Naive thymus-derived CD4-positive, alpha-beta T cell (primary cell): ENCODE data around the gene CCRL2. TPM values are rescaled to one million over a fixed set of nuclear protein-coding genes. Genes with fewer than 3 reads are reported as not detected.

ENCODE experiments used
- ATAC-seq: fragments of 150-1000 bp; cut with Tn5 transposase; 2 replicates; pipeline ENCODE4 v1.10.0; 2021; ENCODE audit warnings: mild to moderate bottlenecking, moderate library complexity
- CTCF ChIA-PET: fragments of 350-600 bp; sonication (Branson Sonifier 250); formaldehyde crosslinking; loops from one replicate; lab custom pipeline; 2021; ENCODE audit warnings: antibody characterized with exemption; lab: Charles Lee
- POLR2A ChIA-PET: fragments of 350-600 bp; sonication (Branson Sonifier 250); formaldehyde crosslinking; loops from one replicate; lab custom pipeline; 2021; ENCODE audit warnings: antibody characterized with exemption, inconsistent platforms; lab: Charles Lee
- DNase-seq, 9 donors: peaks; one replicate each; pipeline versions ENCODE4 v3.0.0 to v3.0.0-alpha.2; 2020 to 2022; ENCODE audit warnings: mixed read lengths in 1 of 9
- H3K27ac ChIP-seq: one replicate; pipeline ENCODE4 v1.7.0; 2013; ENCODE audit warnings: mild to moderate bottlenecking, low read depth, low read length, moderate library complexity
- H3K27me3 ChIP-seq, 2 donors: one replicate each; pipeline ENCODE4 v1.7.0; 2013; ENCODE audit warnings: low read length in 2 of 2, mild to moderate bottlenecking in 2 of 2, moderate library complexity in 2 of 2; ENCODE audit not compliant: control insufficient read depth in 2 of 2, insufficient read depth in 2 of 2
- H3K36me3 ChIP-seq, 3 experiments: 1 replicate in 2 of 3; 2 replicates in 1 of 3; pipeline ENCODE4 v1.7.0; 2013; ENCODE audit warnings: low read length in 3 of 3, mild to moderate bottlenecking in 3 of 3, moderate library complexity in 1 of 3; ENCODE audit not compliant: insufficient read depth in 3 of 3, control insufficient read depth in 2 of 3
- H3K4me1 ChIP-seq, 2 donors: one replicate each; pipeline ENCODE4 v1.7.0; 2013; ENCODE audit warnings: low read length in 2 of 2, mild to moderate bottlenecking in 2 of 2, moderate library complexity in 1 of 2; ENCODE audit not compliant: control insufficient read depth in 2 of 2, insufficient read depth in 2 of 2
- H3K4me3 ChIP-seq: 2 replicates; pipeline ENCODE4 v1.7.0; 2013; ENCODE audit warnings: mild to moderate bottlenecking, low read length
- H3K9me3 ChIP-seq, 3 experiments: 1 replicate in 2 of 3; 2 replicates in 1 of 3; pipeline ENCODE4 v1.7.0; 2013; ENCODE audit warnings: low read length in 3 of 3; ENCODE audit not compliant: control insufficient read depth in 2 of 3
- H3K27ac Mint-ChIP-seq, 9 donors: one replicate each; pipeline ENCODE4 v1.8.0; 2020 to 2022; ENCODE audit warnings: mixed read lengths in 9 of 9, mild to moderate bottlenecking in 8 of 9, moderate library complexity in 5 of 9, inconsistent platforms in 2 of 9
- H3K27me3 Mint-ChIP-seq, 5 donors: one replicate each; pipeline ENCODE4 v1.8.0; 2021 to 2022; ENCODE audit warnings: mixed read lengths in 5 of 5, mild to moderate bottlenecking in 1 of 5
- H3K36me3 Mint-ChIP-seq, 5 donors: one replicate each; pipeline ENCODE4 v1.8.0; 2020 to 2022; ENCODE audit warnings: mixed read lengths in 5 of 5, mild to moderate bottlenecking in 3 of 5, inconsistent platforms in 1 of 5
- H3K4me1 Mint-ChIP-seq, 7 donors: one replicate each; pipeline ENCODE4 v1.8.0; 2020 to 2022; ENCODE audit warnings: mixed read lengths in 7 of 7, mild to moderate bottlenecking in 3 of 7, inconsistent platforms in 1 of 7
- H3K4me3 Mint-ChIP-seq, 10 donors: one replicate each; pipeline ENCODE4 v1.8.0; 2020 to 2022; ENCODE audit warnings: mild to moderate bottlenecking in 10 of 10, mixed read lengths in 10 of 10, moderate library complexity in 6 of 10, inconsistent platforms in 2 of 10
- H3K9me3 Mint-ChIP-seq, 11 donors: one replicate each; pipeline ENCODE4 v1.8.0; 2020 to 2022; ENCODE audit warnings: mixed read lengths in 11 of 11, mild to moderate bottlenecking in 4 of 11, inconsistent platforms in 1 of 11, moderate library complexity in 1 of 11
- intact Hi-C, 2 donors: fragments of 100-400 bp; cut with micrococcal nuclease; formaldehyde crosslinking; loops; one replicate each; pipeline ENCODE4 v1.15.1; 2023
- polyA plus RNA-seq, 2 donors: library from polyadenylated mRNA; unstranded; fragments of 300-500 nt; fragmentation: Illumina TruSeq; gene quantifications; one replicate each; pipeline ENCODE4 v1.2.3, GENCODE V29; 2021
- total RNA-seq, 6 experiments: library from RNA in 5 of 6; stranded (reverse) in 5 of 6; gene quantifications; 1 replicate in 5 of 6; 2 replicates in 1 of 6; pipeline ENCODE4 v1.2.3 and lab custom pipeline; 2021 to 2026

The CCRL2 gene
- total and polyA plus RNA-seq, 7 experiments from 2014 or later: 0.34 to 20.5 (median 1.3) TPM

DNA sequence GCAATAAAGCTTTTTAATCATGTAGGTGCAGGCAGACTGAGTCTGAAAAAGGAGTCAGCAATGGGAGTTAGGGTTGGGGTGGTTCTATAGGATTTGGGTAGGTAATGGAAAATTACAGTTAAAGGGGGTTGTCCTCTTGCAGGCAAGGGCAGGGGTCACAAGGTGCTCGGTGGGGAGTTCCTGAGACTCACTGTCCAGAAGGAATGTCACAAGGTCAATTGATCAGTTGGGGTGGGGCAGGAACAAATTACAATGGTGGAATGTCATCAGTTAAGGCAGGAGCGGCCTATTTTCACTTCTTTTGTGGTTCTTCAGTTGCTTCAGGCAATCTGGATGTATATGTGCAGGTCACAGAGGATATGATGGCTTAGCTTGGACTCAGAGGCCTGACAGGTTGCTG lies 14.0 kb upstream of the CCRL2 start:
- H3K4me3 Mint-ChIP-seq: no peak overlapping the region
- DNase-seq (no peak), ATAC-seq (no peak)
- Histone ChIP-seq H3K4me3 (no peak overlapping the region), H3K27me3 (no peaks in the 10 kb centered on the region), H3K27ac (no peak overlapping the region), H3K36me3 (no peaks in the 10 kb centered on the region), H3K9me3 (no peaks in the 10 kb centered on the region), H3K4me1 (no peaks in the 10 kb centered on the region)
- H3K36me3 Mint-ChIP-seq: peaks cover 0 to 2% (median 0%) of the 10 kb centered on the region in 5 donors
- ChIA-PET POLR2A (no interaction called here), CTCF (no interaction called here)
- no peak overlapping the region for H3K27ac Mint-ChIP-seq
- peaks cover 0 to 11% (median 0%) of the 10 kb centered on the region in 7 donors for H3K4me1 Mint-ChIP-seq
- H3K27me3 Mint-ChIP-seq: peaks cover 0 to 16% (median 0%) of the 10 kb centered on the region in 5 donors
- no peaks in the 10 kb centered on the region for H3K9me3 Mint-ChIP-seq
- intact Hi-C loops: no loop called here

DNA sequence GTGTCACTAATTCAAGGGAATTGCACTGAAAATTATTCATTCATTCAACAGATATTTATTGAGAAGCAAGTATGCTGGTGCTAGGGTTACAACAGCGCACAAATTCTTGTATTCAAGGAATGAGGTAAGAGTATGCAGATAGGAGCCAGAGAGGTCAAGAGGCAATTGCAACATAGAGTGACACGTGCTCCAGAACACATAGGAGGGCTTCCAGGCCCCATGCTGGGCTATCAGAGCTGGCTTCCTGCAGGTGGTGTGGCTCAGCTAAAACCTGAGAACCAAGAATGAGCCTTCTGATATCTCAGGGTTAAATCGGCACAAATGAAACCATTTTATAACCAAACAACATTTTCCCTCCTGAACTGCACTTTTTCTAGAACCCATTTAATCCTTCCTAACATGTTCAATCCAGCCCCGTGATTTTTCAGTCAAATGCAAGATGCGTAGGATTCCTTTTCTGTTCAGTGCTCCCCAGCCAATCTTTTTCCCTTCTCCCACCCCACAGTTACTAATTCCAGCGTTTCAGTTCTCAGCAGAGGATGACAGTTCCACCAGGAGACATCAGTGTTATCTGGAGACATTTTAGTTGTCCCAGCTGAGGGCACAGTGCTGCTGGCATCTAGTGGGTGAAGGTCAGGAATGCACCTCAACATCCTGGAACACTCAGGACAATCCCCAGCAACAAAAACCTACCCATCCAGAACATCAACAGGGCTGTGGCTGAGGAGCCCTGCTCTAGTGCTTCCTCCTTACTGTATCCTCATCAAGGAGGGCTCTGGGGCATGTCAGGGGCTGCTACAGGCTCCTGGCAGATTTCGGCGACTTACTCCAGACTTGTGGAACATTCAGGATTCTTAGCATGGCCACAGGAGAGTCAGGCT lies 13.3 kb upstream of the CCRL2 start:
- Histone ChIP-seq H3K36me3 (no peaks in the 10 kb centered on the region), H3K4me3 (no peak overlapping the region), H3K27ac (no peak overlapping the region), H3K4me1 (no peaks in the 10 kb centered on the region), H3K9me3 (no peaks in the 10 kb centered on the region), H3K27me3 (no peaks in the 10 kb centered on the region)
- peak; percentile 54 for ATAC-seq
- H3K4me3 Mint-ChIP-seq: no peak overlapping the region
- no peak for DNase-seq
- H3K27me3 Mint-ChIP-seq: peaks cover 0 to 16% (median 0%) of the 10 kb centered on the region in 5 donors
- peaks cover 0 to 11% (median 0%) of the 10 kb centered on the region in 7 donors for H3K4me1 Mint-ChIP-seq
- peaks cover 0 to 2% (median 0%) of the 10 kb centered on the region in 5 donors for H3K36me3 Mint-ChIP-seq
- intact Hi-C loops: no loop called here
- ChIA-PET POLR2A (no interaction called here), CTCF (no interaction called here)
- no peaks in the 10 kb centered on the region for H3K9me3 Mint-ChIP-seq
- H3K27ac Mint-ChIP-seq: peak overlapping the region in 1 of 9 donors; percentile 9

DNA sequence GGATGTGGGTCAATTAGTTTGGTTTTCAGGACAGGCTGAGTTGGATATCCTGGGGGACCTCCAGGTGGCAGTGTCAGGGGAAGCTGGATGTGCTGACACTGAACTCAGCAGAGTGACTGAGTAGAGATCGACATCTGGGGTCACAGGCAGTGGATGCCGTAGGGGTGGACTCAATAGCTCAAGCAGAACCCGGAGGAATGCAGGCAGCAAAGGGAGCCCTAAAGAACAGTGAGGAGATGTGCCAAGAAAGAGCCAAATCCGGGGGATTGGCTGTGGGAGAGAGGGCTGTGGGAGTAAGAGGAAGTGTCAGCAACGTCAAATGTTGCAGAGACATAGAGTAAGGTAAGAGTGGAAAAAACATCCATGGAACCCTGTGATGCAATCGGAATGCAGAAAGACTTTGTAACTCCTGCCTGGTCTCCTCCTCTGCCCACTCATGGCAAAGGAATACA lies 11.8 kb upstream of the CCRL2 start:
- no peak for ATAC-seq
- ChIA-PET POLR2A (no interaction called here), CTCF (no interaction called here)
- peaks cover 0 to 11% (median 0%) of the 10 kb centered on the region in 7 donors for H3K4me1 Mint-ChIP-seq
- peaks cover 0 to 2% (median 0%) of the 10 kb centered on the region in 5 donors for H3K36me3 Mint-ChIP-seq
- no peak overlapping the region for H3K27ac Mint-ChIP-seq
- Histone ChIP-seq H3K27me3 (no peaks in the 10 kb centered on the region), H3K36me3 (no peaks in the 10 kb centered on the region), H3K9me3 (no peaks in the 10 kb centered on the region), H3K27ac (no peak overlapping the region), H3K4me3 (no peak overlapping the region), H3K4me1 (no peaks in the 10 kb centered on the region)
- no peak for DNase-seq
- no peak overlapping the region for H3K4me3 Mint-ChIP-seq
- no peaks in the 10 kb centered on the region for H3K9me3 Mint-ChIP-seq
- intact Hi-C loops: no loop called here
- peaks cover 0 to 16% (median 0%) of the 10 kb centered on the region in 5 donors for H3K27me3 Mint-ChIP-seq

DNA sequence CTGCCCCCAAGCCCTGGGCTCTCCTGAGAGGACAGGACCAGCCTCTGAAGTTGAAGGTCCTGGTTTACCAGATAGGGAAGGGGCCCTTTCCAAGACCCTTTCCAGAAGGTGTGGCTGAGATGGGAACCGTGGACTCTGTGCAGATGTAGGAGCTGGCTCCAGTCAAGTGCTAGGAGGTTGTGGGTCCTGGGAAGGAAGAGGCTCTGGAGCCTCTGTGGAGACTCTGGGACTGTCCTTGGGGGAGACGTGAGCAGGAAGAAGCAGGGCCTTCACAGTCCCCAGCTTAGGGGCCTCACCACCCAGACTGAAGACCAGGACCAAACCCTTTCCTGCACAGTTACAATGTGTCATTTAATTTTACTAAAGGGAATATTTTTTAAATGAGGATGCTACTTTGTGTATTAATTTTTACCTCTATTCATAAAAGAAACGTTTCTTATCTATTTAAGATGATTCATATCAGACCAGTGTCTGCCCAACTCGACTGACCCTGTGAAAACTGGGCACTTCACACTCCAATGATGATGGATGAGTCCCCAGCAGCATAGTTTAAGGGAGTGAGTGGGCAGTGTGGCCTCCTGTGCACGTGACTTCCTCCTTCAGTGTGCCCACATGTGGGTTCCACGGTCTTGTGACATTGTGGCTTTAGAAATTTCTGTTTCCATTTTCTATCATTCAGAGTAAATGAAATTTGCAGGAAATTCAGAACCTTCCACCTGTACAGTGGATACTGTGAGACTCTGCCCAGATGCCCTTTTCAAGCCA lies 11.1 kb upstream of the CCRL2 start:
- no peaks in the 10 kb centered on the region for H3K27me3 ChIP-seq
- POLR2A ChIA-PET: no interaction called here
- H3K4me3 ChIP-seq: no peak overlapping the region
- no peaks in the 10 kb centered on the region for H3K9me3 ChIP-seq
- H3K4me3 Mint-ChIP-seq: no peak overlapping the region
- H3K36me3 ChIP-seq: no peaks in the 10 kb centered on the region
- DNase-seq: no peak
- H3K4me1 ChIP-seq: no peaks in the 10 kb centered on the region
- no peak overlapping the region for H3K27ac ChIP-seq
- ATAC-seq: peak; percentile 64
- H3K27ac Mint-ChIP-seq: no peak overlapping the region
- intact Hi-C loops: no loop called here
- peaks cover 0 to 11% (median 0%) of the 10 kb centered on the region in 7 donors for H3K4me1 Mint-ChIP-seq
- peaks cover 0 to 16% (median 0%) of the 10 kb centered on the region in 5 donors for H3K27me3 Mint-ChIP-seq
- H3K9me3 Mint-ChIP-seq: no peaks in the 10 kb centered on the region
- CTCF ChIA-PET: no interaction called here
- peaks cover 0 to 2% (median 0%) of the 10 kb centered on the region in 5 donors for H3K36me3 Mint-ChIP-seq

DNA sequence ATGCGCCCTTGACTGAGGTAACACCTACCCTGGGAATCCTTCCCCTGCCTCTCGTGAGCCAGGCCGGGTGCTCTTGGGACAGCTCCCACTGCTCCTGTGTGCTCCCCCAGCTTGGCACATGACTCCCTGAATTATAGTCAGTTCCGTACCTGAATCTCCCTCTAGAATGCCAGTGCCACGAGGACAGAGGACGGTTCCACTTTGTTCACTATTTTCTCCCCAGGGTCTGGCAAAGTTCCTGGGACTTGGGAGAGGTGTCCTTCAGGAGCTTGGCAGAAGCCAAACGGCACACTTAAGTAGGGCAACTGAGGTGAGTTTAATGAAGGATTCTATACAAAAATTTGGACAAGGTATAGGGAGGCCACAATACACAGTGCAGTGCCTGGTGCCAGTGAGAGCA lies 9.9 kb upstream of the CCRL2 start:
- Mint-ChIP-seq H3K27me3 (peaks cover 0 to 19% (median 0%) of the 10 kb centered on the region in 5 donors), H3K4me3 (no peak overlapping the region), H3K36me3 (peaks cover 0 to 2% (median 0%) of the 10 kb centered on the region in 5 donors), H3K9me3 (no peaks in the 10 kb centered on the region), H3K27ac (no peak overlapping the region), H3K4me1 (peaks cover 0 to 11% (median 0%) of the 10 kb centered on the region in 7 donors)
- ChIA-PET POLR2A (no interaction called here), CTCF (no interaction called here)
- ATAC-seq (no peak), DNase-seq (no peak)
- Histone ChIP-seq H3K9me3 (no peaks in the 10 kb centered on the region), H3K4me1 (no peaks in the 10 kb centered on the region), H3K27me3 (no peaks in the 10 kb centered on the region), H3K4me3 (no peak overlapping the region), H3K36me3 (no peaks in the 10 kb centered on the region), H3K27ac (no peak overlapping the region)
- intact Hi-C loops: no loop called here

DNA sequence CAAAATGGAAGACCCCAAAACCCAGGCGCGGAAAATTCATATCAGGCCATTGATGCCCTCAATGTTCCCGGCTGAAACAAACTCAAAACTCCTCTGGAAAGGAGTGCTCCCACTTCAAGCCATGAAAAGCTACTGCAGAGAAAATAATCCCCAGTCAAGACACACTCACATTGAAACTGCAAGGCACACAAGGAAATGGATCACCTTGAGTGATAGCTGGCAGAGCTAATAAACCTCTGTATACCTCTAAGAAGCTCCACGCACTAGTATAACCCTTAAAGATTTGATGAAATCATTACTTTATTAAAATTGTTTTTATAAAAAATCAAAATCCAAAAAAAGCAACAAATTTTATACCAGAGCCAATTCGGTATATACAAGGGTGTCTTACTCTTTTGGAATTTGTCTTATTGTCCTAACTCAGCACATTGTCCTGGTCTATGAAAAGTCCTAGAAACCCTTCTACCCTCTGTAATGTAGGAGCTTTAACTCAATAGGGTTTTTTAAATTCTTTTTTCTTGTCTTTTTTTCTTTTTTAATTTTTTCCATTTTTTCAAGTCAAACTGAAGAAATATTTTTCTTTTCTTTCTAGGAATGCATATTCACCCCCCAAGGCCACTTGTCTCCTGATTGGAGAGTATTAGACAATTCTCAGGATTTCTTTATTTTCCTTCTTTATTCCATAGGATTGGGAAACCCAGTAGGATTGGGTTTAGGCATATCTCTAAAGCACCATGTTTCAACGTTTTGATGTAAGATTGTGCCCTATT lies 8.7 kb upstream of the CCRL2 start:
- no peaks in the 10 kb centered on the region for H3K27me3 ChIP-seq
- no peaks in the 10 kb centered on the region for H3K36me3 ChIP-seq
- H3K9me3 Mint-ChIP-seq: peaks cover 0 to 4% (median 0%) of the 10 kb centered on the region in 11 donors
- DNase-seq (no peak), ATAC-seq (no peak)
- peaks cover 0 to 23% (median 0%) of the 10 kb centered on the region in 5 donors for H3K27me3 Mint-ChIP-seq
- no peaks in the 10 kb centered on the region for H3K4me1 ChIP-seq
- peaks cover 0 to 2% (median 0%) of the 10 kb centered on the region in 5 donors for H3K36me3 Mint-ChIP-seq
- H3K27ac Mint-ChIP-seq: no peak overlapping the region
- ChIA-PET POLR2A (no interaction called here), CTCF (interaction anchor here (0.7 kb wide), 1 partner anchor 63 kb away, joined by 3 read pairs; no protein-coding TSS in a partner anchor)
- H3K9me3 ChIP-seq: no peaks in the 10 kb centered on the region
- H3K27ac ChIP-seq: no peak overlapping the region
- no peak overlapping the region for H3K4me3 ChIP-seq
- peaks cover 0 to 11% (median 0%) of the 10 kb centered on the region in 7 donors for H3K4me1 Mint-ChIP-seq
- H3K4me3 Mint-ChIP-seq: no peak overlapping the region
- intact Hi-C loops: no loop called here
